GM23338 (cell line): ENCODE data around the gene PPIAL4G.
"Not testable (repeated sequence)": the region's sequence is repeated elsewhere in the genome, so short reads cannot be mapped to it uniquely, and the experiment has no call there.

Experiments
- CREB1 ChIP-seq: fragments of 250-450 bp; sonication (Bioruptor Pico); IDR thresholded peaks from 2 replicates; pipeline ENCODE4 v1.5.0; 2020; ENCODE audit warnings: low read depth, mild to moderate bottlenecking, moderate library complexity
- EZH2 ChIP-seq: fragments of 200-600 bp; sonication (generic); IDR thresholded peaks from one replicate; pipeline ENCODE4 v1.8.0; 2017; ENCODE audit warnings: antibody characterized with exemption, mild to moderate bottlenecking, low read depth; ENCODE audit not compliant: unreplicated experiment
- EZH2phosphoT487 ChIP-seq: fragments of 200-600 bp; sonication (generic); IDR thresholded peaks from one replicate; pipeline ENCODE4 v1.8.1; 2018; ENCODE audit warnings: antibody characterized with exemption; ENCODE audit not compliant: unreplicated experiment
- JUNB ChIP-seq: IDR thresholded peaks from one replicate; pipeline ENCODE4 v1.6.1; 2016; ENCODE audit warnings: antibody characterized with exemption; ENCODE audit not compliant: unreplicated experiment
- NANOG ChIP-seq: IDR thresholded peaks from 2 replicates; pipeline ENCODE4 v1.6.1; 2016; ENCODE audit warnings: antibody characterized with exemption, borderline replicate concordance
- POLR2AphosphoS5 ChIP-seq: IDR thresholded peaks from 2 replicates; pipeline ENCODE4 v1.6.1; 2016; ENCODE audit warnings: antibody characterized with exemption, low read depth
- STAT1 ChIP-seq: IDR thresholded peaks from one replicate; pipeline ENCODE4 v1.6.1; 2016; ENCODE audit warnings: antibody characterized with exemption; ENCODE audit not compliant: unreplicated experiment
- ZNF114 ChIP-seq: fragments of 250-450 bp; sonication (Bioruptor Pico); IDR thresholded peaks from 2 replicates; pipeline ENCODE4 v1.5.0; 2020; ENCODE audit warnings: mild to moderate bottlenecking, moderate library complexity
- ZNF331 ChIP-seq: fragments of 250-450 bp; sonication (Bioruptor Pico); IDR thresholded peaks from 2 replicates; pipeline ENCODE4 v1.5.0; 2020; ENCODE audit warnings: low read depth, mild to moderate bottlenecking, moderate library complexity
- TF ChIP-seq, protein P1 (sequence below), 2 experiments: fragments of 200-600 bp in 1 of 2; sonication (generic) in 1 of 2; conservative IDR thresholded peaks; 2 replicates each; pipeline versions ENCODE4 v1.5.1 to v1.6.1; 2016 to 2017; ENCODE audit warnings: antibody characterized with exemption in 2 of 2, low read depth in 2 of 2, mild to moderate bottlenecking in 2 of 2, moderate library complexity in 1 of 2
- TF ChIP-seq, protein P2 (sequence below): IDR thresholded peaks from one replicate; pipeline ENCODE4 v1.6.1; 2018; ENCODE audit warnings: antibody characterized with exemption; ENCODE audit not compliant: unreplicated experiment
- TF ChIP-seq, protein P3 (sequence below): IDR thresholded peaks from 2 replicates; pipeline ENCODE4 v1.6.1; 2016; ENCODE audit warnings: antibody characterized with exemption

DNA sequence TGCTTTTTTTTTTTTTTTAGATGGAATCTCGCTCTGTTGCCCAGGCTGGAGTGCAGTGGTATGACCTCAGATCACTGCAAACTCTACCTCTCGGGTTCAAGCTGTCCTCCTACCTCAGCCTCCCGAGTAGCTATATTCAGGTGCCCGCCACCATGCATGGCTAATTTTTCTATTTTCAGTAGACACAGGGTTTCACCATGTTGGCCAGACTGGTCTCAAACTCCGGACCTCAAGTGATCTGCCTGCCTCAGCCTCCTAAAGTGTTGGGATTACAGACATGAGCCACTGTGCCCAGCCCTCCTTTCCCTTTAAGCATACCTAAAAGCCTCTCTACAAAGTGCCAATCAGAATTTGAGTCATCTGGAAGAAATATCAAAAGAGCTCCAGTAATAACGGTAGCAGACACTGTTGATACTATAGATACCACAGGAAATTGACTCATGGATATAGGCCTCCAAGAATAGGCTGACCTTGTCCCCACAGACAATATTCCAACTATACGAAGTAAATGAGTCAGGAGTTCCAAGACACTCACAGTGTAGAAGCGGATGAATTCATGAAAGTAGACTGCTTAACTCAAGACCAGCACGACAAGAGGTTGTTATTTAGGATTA, 29.6 kb upstream of the PPIAL4G start:
- TF ChIP-seq, protein P1, sequence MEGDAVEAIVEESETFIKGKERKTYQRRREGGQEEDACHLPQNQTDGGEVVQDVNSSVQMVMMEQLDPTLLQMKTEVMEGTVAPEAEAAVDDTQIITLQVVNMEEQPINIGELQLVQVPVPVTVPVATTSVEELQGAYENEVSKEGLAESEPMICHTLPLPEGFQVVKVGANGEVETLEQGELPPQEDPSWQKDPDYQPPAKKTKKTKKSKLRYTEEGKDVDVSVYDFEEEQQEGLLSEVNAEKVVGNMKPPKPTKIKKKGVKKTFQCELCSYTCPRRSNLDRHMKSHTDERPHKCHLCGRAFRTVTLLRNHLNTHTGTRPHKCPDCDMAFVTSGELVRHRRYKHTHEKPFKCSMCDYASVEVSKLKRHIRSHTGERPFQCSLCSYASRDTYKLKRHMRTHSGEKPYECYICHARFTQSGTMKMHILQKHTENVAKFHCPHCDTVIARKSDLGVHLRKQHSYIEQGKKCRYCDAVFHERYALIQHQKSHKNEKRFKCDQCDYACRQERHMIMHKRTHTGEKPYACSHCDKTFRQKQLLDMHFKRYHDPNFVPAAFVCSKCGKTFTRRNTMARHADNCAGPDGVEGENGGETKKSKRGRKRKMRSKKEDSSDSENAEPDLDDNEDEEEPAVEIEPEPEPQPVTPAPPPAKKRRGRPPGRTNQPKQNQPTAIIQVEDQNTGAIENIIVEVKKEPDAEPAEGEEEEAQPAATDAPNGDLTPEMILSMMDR (conservative IDR thresholded peaks at IDR 0.05; ENCODE audit: low read depth in 2 of 2): not testable (repeated sequence)
- not testable (repeated sequence) for TF ChIP-seq STAT1; EZH2; POLR2AphosphoS5; CREB1 (CRISPR knock-in tag); EZH2phosphoT487; NANOG; ZNF114 (CRISPR knock-in tag); JUNB; ZNF331 (CRISPR knock-in tag)
- TF ChIP-seq, protein P2, sequence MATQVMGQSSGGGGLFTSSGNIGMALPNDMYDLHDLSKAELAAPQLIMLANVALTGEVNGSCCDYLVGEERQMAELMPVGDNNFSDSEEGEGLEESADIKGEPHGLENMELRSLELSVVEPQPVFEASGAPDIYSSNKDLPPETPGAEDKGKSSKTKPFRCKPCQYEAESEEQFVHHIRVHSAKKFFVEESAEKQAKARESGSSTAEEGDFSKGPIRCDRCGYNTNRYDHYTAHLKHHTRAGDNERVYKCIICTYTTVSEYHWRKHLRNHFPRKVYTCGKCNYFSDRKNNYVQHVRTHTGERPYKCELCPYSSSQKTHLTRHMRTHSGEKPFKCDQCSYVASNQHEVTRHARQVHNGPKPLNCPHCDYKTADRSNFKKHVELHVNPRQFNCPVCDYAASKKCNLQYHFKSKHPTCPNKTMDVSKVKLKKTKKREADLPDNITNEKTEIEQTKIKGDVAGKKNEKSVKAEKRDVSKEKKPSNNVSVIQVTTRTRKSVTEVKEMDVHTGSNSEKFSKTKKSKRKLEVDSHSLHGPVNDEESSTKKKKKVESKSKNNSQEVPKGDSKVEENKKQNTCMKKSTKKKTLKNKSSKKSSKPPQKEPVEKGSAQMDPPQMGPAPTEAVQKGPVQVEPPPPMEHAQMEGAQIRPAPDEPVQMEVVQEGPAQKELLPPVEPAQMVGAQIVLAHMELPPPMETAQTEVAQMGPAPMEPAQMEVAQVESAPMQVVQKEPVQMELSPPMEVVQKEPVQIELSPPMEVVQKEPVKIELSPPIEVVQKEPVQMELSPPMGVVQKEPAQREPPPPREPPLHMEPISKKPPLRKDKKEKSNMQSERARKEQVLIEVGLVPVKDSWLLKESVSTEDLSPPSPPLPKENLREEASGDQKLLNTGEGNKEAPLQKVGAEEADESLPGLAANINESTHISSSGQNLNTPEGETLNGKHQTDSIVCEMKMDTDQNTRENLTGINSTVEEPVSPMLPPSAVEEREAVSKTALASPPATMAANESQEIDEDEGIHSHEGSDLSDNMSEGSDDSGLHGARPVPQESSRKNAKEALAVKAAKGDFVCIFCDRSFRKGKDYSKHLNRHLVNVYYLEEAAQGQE: not testable (repeated sequence)
- TF ChIP-seq, protein P3, sequence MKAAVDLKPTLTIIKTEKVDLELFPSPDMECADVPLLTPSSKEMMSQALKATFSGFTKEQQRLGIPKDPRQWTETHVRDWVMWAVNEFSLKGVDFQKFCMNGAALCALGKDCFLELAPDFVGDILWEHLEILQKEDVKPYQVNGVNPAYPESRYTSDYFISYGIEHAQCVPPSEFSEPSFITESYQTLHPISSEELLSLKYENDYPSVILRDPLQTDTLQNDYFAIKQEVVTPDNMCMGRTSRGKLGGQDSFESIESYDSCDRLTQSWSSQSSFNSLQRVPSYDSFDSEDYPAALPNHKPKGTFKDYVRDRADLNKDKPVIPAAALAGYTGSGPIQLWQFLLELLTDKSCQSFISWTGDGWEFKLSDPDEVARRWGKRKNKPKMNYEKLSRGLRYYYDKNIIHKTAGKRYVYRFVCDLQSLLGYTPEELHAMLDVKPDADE: not testable (repeated sequence)
